GM10847 (cell line): ENCODE measurements around the gene FHIT.

Experiments used
- POLR2A ChIP-seq: IDR thresholded peaks from 2 replicates; pipeline ENCODE4 v1.6.1; 2011; ENCODE audit not compliant: insufficient read length; ENCODE audit errors: extremely low read depth

The FHIT gene

GRCh38 chr3:60217156-60217911 is 1033.9 kb downstream of the FHIT start:
- TF ChIP-seq POLR2A, result no peak

GRCh38 chr3:60216462-60217075 is 1034.7 kb downstream of the FHIT start:
- no peak for TF ChIP-seq POLR2A

- TF ChIP-seq POLR2A, result no peak
These were observed 1035.3 kb downstream of the FHIT start for GRCh38 chr3:60215946-60216345.

GRCh38 chr3:60207905-60208304 is 1043.3 kb downstream of the FHIT start:
- no peak for TF ChIP-seq POLR2A

- TF ChIP-seq POLR2A, result no peak
These were observed 1045.0 kb downstream of the FHIT start for GRCh38 chr3:60206206-60206605.

- TF ChIP-seq POLR2A, result no peak
These were observed 1049.1 kb downstream of the FHIT start for GRCh38 chr3:60202052-60202726.

- no peak for TF ChIP-seq POLR2A
These were observed 1051.9 kb downstream of the FHIT start for GRCh38 chr3:60199306-60199705.

GRCh38 chr3:60198179-60198720 is 1053.0 kb downstream of the FHIT start:
- no peak for TF ChIP-seq POLR2A

GRCh38 chr3:60192297-60193114 is 1058.7 kb downstream of the FHIT start:
- no peak for TF ChIP-seq POLR2A

GRCh38 chr3:60190073-60190472 is 1061.2 kb downstream of the FHIT start:
- TF ChIP-seq POLR2A, result no peak

GRCh38 chr3:60189304-60189703 is 1061.9 kb downstream of the FHIT start:
- no peak for TF ChIP-seq POLR2A

GRCh38 chr3:60188803-60189202 is 1062.4 kb downstream of the FHIT start:
- TF ChIP-seq POLR2A, result no peak

GRCh38 chr3:60187343-60187742 is 1063.9 kb downstream of the FHIT start:
- TF ChIP-seq POLR2A, result no peak

- TF ChIP-seq POLR2A, result no peak
These were observed 1064.9 kb downstream of the FHIT start for GRCh38 chr3:60186359-60186758.

GRCh38 chr3:60185161-60185560 is 1066.1 kb downstream of the FHIT start:
- no peak for TF ChIP-seq POLR2A
